Nephron progenitor cell (in vitro differentiated cells): ENCODE data around the gene SLC25A10.

Source experiments
- DNase-seq: peaks from one replicate; pipeline ENCODE4 v3.0.0; 2021
- H3K27ac Mint-ChIP-seq: 2 replicates; pipeline ENCODE4 v1.8.0; 2021; ENCODE audit warnings: mild to moderate bottlenecking, moderate library complexity, mixed read lengths
- H3K27me3 Mint-ChIP-seq: 2 replicates; pipeline ENCODE4 v1.8.0; 2021; ENCODE audit warnings: mild to moderate bottlenecking, low read depth, mixed read lengths; ENCODE audit not compliant: poor library complexity
- H3K36me3 Mint-ChIP-seq: 2 replicates; pipeline ENCODE4 v1.8.0; 2021; ENCODE audit warnings: low read depth, mixed read lengths
- H3K4me1 Mint-ChIP-seq: 2 replicates; pipeline ENCODE4 v1.8.0; 2021; ENCODE audit warnings: mixed read lengths
- H3K4me3 Mint-ChIP-seq: 2 replicates; pipeline ENCODE4 v1.8.0; 2021; ENCODE audit warnings: mild to moderate bottlenecking, moderate library complexity, mixed read lengths
- H3K9me3 Mint-ChIP-seq: 2 replicates; pipeline ENCODE4 v1.8.0; 2021; ENCODE audit warnings: mild to moderate bottlenecking, moderate library complexity, mixed read lengths
- CTCF ChIP-seq: fragments of 200-600 bp; sonication (generic); IDR thresholded peaks from 2 replicates; pipeline ENCODE4 v1.5.0; 2021; ENCODE audit warnings: antibody characterized with exemption

The SLC25A10 gene

GRCh38 chr17:81740395-81740961, 28.4 kb downstream of the SLC25A10 start:
- H3K36me3 Mint-ChIP-seq, result no peaks in the 10 kb centered on the region
- no peak for TF ChIP-seq CTCF
- peaks cover 30% of the 10 kb centered on the region for H3K27me3 Mint-ChIP-seq
- H3K4me3 Mint-ChIP-seq, result no peak overlapping the region
- no peaks in the 10 kb centered on the region for H3K9me3 Mint-ChIP-seq
- peaks cover 11% of the 10 kb centered on the region for H3K4me1 Mint-ChIP-seq
- DNase-seq, result no peak
- H3K27ac Mint-ChIP-seq, result peak overlapping the region; percentile 45

DNA sequence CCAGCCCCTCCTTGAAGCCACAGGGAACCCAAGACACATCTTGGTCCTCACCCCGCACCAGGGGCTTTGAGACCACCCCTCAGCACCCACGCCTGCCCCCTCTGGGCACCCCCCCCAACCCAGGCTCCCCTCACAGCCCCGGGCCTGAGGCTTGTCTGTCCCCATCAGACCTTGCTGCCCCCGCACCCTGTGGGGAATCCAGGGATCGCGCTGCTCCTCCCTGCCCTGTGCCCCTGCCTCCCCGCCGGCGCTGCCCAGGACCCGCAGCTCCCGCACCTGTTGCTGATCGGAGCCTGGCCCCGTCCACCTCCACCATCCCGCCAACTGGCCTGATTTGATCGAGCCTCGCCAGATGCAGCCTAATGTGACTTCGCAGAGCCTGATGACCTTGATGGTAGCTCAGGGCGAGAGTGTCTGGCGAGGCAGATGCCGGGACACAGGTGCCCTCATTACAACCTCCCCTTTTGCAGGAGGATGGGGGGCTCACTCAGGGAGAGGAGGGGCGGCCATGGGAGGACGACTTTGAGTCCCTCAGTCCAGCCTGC, 29.0 kb downstream of the SLC25A10 start:
- peaks cover 6% of the 10 kb centered on the region for H3K4me1 Mint-ChIP-seq
- no peaks in the 10 kb centered on the region for H3K9me3 Mint-ChIP-seq
- DNase-seq, result no peak
- no peak overlapping the region for H3K27ac Mint-ChIP-seq
- no peaks in the 10 kb centered on the region for H3K36me3 Mint-ChIP-seq
- H3K27me3 Mint-ChIP-seq, result peaks cover 25% of the 10 kb centered on the region
- TF ChIP-seq CTCF, result no peak
- H3K4me3 Mint-ChIP-seq, result no peak overlapping the region

DNA sequence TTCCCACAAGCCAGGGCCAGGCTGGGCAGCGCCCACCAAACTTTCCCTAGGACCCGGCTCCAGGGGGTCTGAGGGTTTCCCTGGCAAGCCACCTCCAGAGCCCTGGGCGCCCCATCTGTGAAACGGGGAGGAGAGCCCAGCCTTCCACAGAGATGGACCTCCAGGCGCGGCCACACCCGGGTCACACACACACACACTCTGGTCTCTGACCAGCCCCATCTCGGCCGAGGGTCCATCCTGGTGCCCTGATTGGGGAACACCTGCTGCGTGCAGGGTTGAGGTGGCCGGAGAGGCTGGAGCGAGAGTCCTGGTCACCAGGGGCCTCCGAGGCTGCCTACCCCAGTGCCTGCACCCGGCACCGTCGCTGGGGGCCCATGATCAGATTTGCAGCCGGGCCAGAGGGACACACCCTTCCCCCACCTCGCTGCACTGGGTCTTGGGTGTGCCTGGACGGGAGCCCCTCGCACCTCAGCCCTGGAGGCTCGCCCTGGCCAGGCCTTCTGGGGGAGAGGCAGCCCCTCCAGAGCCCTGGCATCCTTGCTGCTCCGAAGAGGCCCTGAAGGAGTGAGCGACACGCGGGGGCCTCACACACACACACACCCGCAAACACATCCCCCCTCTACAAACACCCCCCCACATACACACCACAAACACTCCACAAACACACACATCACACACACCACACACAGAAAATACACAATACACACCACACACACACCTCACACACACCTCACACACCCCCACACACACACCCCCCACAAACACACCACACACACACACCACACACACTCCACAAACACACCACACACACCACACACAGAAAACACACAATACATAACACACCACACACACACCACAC, 29.7 kb downstream of the SLC25A10 start:
- Mint-ChIP-seq H3K36me3 (no peaks in the 10 kb centered on the region), H3K27me3 (peaks cover 19% of the 10 kb centered on the region), H3K9me3 (no peaks in the 10 kb centered on the region), H3K4me1 (peaks cover 6% of the 10 kb centered on the region), H3K4me3 (no peak overlapping the region), H3K27ac (no peak overlapping the region)
- DNase-seq, result no peak
- TF ChIP-seq CTCF, result no peak
